Endothelial cell (in vitro differentiated cells): ENCODE data around the gene ACTG2. TPM values are rescaled to one million over a fixed set of nuclear protein-coding genes. Genes with fewer than 3 reads are reported as not detected.
"Not testable (repeated sequence)": the region's sequence is repeated elsewhere in the genome, so short reads cannot be mapped to it uniquely, and the experiment has no call there.

Experiments used
- DNase-seq: peaks from one replicate; pipeline ENCODE4 v3.0.0; 2021; ENCODE audit warnings: low spot score
- H3K27ac Mint-ChIP-seq: one replicate; pipeline ENCODE4 v1.8.0; 2021; ENCODE audit warnings: mixed read lengths, inconsistent platforms; ENCODE audit not compliant: unreplicated experiment
- H3K27me3 Mint-ChIP-seq: one replicate; pipeline ENCODE4 v1.8.0; 2021; ENCODE audit warnings: mild to moderate bottlenecking, moderate library complexity, mixed read lengths, inconsistent platforms; ENCODE audit not compliant: unreplicated experiment
- H3K36me3 Mint-ChIP-seq: one replicate; pipeline ENCODE4 v1.8.0; 2021; ENCODE audit warnings: mild to moderate bottlenecking, low read depth, mixed read lengths, inconsistent platforms; ENCODE audit not compliant: unreplicated experiment
- H3K4me1 Mint-ChIP-seq: one replicate; pipeline ENCODE4 v1.8.0; 2021; ENCODE audit warnings: mild to moderate bottlenecking, mixed read lengths, inconsistent platforms; ENCODE audit not compliant: unreplicated experiment
- H3K4me3 Mint-ChIP-seq: one replicate; pipeline ENCODE4 v1.8.0; 2021; ENCODE audit warnings: mild to moderate bottlenecking, mixed read lengths, inconsistent platforms; ENCODE audit not compliant: unreplicated experiment
- H3K9me3 Mint-ChIP-seq: one replicate; pipeline ENCODE4 v1.8.0; 2021; ENCODE audit warnings: mixed read lengths, inconsistent platforms; ENCODE audit not compliant: unreplicated experiment
- CTCF ChIP-seq: fragments of 200-600 bp; sonication (generic); IDR thresholded peaks from one replicate; pipeline ENCODE4 v1.5.0; 2021; ENCODE audit warnings: antibody characterized with exemption; ENCODE audit not compliant: unreplicated experiment
- total RNA-seq: library from RNA; stranded (reverse); fragmentation: NEBNext Ultra II Directional; extraction: Animal tissue kit (Norgen Biotek cat#: 25700); gene quantifications from one replicate; pipeline ENCODE4 v1.2.1, GENCODE V29; 2021; ENCODE audit not compliant: unreplicated experiment

Gene ACTG2
- total RNA-seq, 1 donor from 2014 or later: 8.3 TPM

GRCh38 chr2:73868204-73868978, 24.4 kb upstream of the ACTG2 start:
- Mint-ChIP-seq H3K36me3 (peaks cover 6% of the 10 kb centered on the region), H3K4me3 (no peak overlapping the region), H3K27ac (no peak overlapping the region), H3K4me1 (no peaks in the 10 kb centered on the region), H3K9me3 (no peaks in the 10 kb centered on the region), H3K27me3 (no peaks in the 10 kb centered on the region)
- TF ChIP-seq CTCF: no peak
- DNase-seq: no peak

GRCh38 chr2:73870084-73870483, 22.7 kb upstream of the ACTG2 start:
- Mint-ChIP-seq H3K9me3 (no peaks in the 10 kb centered on the region), H3K36me3 (peaks cover 6% of the 10 kb centered on the region), H3K4me1 (no peaks in the 10 kb centered on the region), H3K27me3 (no peaks in the 10 kb centered on the region), H3K4me3 (no peak overlapping the region), H3K27ac (no peak overlapping the region)
- DNase-seq: no peak
- TF ChIP-seq CTCF: no peak

GRCh38 chr2:73877071-73877802, 15.6 kb upstream of the ACTG2 start:
- TF ChIP-seq CTCF: no peak
- no peak overlapping the region for H3K27ac Mint-ChIP-seq

GRCh38 chr2:73877984-73878383, 14.8 kb upstream of the ACTG2 start:
- not testable (repeated sequence) for H3K4me3 Mint-ChIP-seq, H3K27ac Mint-ChIP-seq, H3K27me3 Mint-ChIP-seq, H3K9me3 Mint-ChIP-seq, H3K4me1 Mint-ChIP-seq, DNase-seq, H3K36me3 Mint-ChIP-seq

More at GRCh38 chr2:73877071-73877802, 15.6 kb upstream of the ACTG2 start:
- no peak for DNase-seq
- no peaks in the 10 kb centered on the region for H3K9me3 Mint-ChIP-seq
- no peak overlapping the region for H3K4me3 Mint-ChIP-seq
- H3K36me3 Mint-ChIP-seq: no peaks in the 10 kb centered on the region
- H3K4me1 Mint-ChIP-seq: no peaks in the 10 kb centered on the region
- no peaks in the 10 kb centered on the region for H3K27me3 Mint-ChIP-seq

GRCh38 chr2:73885406-73885805, 7.4 kb upstream of the ACTG2 start:
- TF ChIP-seq CTCF: no peak
- DNase-seq: no peak
- peaks cover 2% of the 10 kb centered on the region for H3K27me3 Mint-ChIP-seq
- H3K4me1 Mint-ChIP-seq: peaks cover 2% of the 10 kb centered on the region
- H3K27ac Mint-ChIP-seq: no peak overlapping the region
- no peaks in the 10 kb centered on the region for H3K36me3 Mint-ChIP-seq
- H3K9me3 Mint-ChIP-seq: no peaks in the 10 kb centered on the region
- H3K4me3 Mint-ChIP-seq: no peak overlapping the region
